Activated T-helper 1 cell treated with anti-CD3 and anti-CD28 coated beads, Interleukin-12 subunit alpha, Interleukin-12 subunit beta, Interleukin-2, Interleukin-4 antibody, amounts not matched to agents 30 ng/mL and 10 ng/mL and 1 ng/mL, durations not matched to agents 14 hours and 24 hours and 36 hours (primary cell): Measurements from ENCODE around the gene ASAP2. TPM values are rescaled to one million over a fixed set of nuclear protein-coding genes. Genes with fewer than 3 reads are reported as not detected.

Experiments
- DNase-seq: peaks from one replicate; pipeline ENCODE4 v3.0.0; 2021; ENCODE audit warnings: low spot score
- H3K27ac Mint-ChIP-seq: one replicate; pipeline ENCODE4 v1.8.0; 2021; ENCODE audit warnings: mild to moderate bottlenecking, mixed read lengths
- H3K27me3 Mint-ChIP-seq: one replicate; pipeline ENCODE4 v1.8.0; 2022; ENCODE audit warnings: mild to moderate bottlenecking, moderate library complexity, mixed read lengths; ENCODE audit not compliant: insufficient read depth
- H3K36me3 Mint-ChIP-seq: one replicate; pipeline ENCODE4 v1.8.0; 2021; ENCODE audit warnings: low read depth, mixed read lengths
- H3K4me1 Mint-ChIP-seq: one replicate; pipeline ENCODE4 v1.8.0; 2021; ENCODE audit warnings: low read depth, mixed read lengths
- H3K4me3 Mint-ChIP-seq: one replicate; pipeline ENCODE4 v1.8.0; 2021; ENCODE audit warnings: mild to moderate bottlenecking, moderate library complexity, mixed read lengths
- H3K9me3 Mint-ChIP-seq: one replicate; pipeline ENCODE4 v1.8.0; 2021; ENCODE audit warnings: mixed read lengths
- intact Hi-C: fragments of 100-400 bp; cut with micrococcal nuclease; formaldehyde crosslinking; loops from one replicate; pipeline ENCODE4 v1.15.1; 2024
- total RNA-seq: library from RNA; stranded (reverse); gene quantifications from 2 replicates; pipeline ENCODE4 v1.2.3, GENCODE V29; 2022

The ASAP2 gene
- total RNA-seq, 1 donor from 2014 or later = 0.34 TPM

DNA sequence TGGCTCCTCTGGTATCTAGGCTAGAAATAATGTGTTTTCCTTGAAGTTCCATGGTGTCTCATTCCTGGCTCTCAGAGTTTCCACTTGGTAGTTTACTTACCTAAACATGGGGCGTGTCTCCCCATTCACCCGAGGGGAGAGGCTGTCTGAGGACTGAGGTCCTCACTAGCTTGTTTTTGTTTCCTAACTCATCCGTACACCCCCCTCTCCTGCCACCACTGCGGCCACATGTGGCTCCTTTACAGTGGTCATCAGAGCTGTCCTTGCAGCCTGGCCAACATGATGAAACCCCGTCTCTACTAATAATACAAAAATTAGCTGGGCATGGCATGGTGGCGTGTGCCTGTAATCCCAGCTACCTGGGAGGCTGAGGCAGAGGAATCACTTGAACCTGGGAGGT, 106.0 kb downstream of the ASAP2 start:
- no peak for DNase-seq
- peaks cover 3% of the 10 kb centered on the region for H3K27me3 Mint-ChIP-seq
- intact Hi-C loops = no loop called here
- no peak overlapping the region for H3K27ac Mint-ChIP-seq
- no peak overlapping the region for H3K4me3 Mint-ChIP-seq
- no peaks in the 10 kb centered on the region for H3K9me3 Mint-ChIP-seq
- peaks cover 7% of the 10 kb centered on the region for H3K4me1 Mint-ChIP-seq
- H3K36me3 Mint-ChIP-seq = no peaks in the 10 kb centered on the region

DNA sequence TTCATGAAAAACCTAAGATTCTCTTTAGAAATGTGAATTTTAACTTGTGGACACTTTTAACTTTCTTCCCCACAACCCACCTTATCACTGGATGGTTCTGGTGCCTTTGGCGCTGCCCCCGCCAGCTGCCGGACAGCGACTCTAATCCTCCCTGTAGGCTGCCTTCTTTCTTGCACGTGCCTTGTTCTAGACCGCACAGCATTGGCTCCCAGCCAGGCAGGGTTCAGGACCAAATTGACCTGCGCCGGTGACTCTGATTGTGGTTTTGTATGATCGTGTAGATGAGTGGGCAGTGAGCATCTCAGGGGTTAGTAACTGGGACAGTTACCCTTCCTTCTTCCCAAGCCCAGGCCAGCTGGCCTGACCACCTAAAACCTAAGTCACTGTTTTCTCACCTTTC, 106.8 kb downstream of the ASAP2 start:
- Mint-ChIP-seq H3K4me3 (no peak overlapping the region), H3K9me3 (no peaks in the 10 kb centered on the region)

DNA sequence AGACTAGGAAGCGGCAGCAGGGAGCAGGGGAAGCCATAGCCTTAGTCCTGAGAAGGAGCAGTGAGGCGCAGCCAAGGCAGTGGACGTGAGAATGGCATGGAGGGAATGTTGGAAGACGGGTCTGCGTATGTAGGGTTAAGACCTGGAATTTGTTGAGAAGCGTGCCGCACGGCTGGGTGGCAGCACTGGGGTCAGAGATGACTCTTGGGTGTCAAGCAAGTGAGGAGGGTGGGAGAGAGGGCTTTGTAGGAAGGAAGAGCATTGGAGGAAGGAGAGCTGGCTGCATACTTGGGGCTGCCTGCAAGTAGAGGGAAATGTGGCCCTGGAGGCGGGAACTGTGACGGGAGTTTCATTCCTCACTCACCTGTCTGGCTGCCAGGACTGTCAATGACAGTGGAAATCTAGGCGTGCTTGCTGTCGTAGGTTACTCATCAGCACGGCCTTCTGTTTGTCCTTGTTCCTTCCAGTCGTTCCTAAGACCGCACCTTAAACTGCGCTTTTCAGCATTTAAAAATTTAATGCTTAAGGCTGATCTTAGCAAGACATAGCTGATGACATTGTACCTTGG, 108.8 kb downstream of the ASAP2 start:
- no peaks in the 10 kb centered on the region for H3K36me3 Mint-ChIP-seq
- DNase-seq = no peak
- intact Hi-C loops = no loop called here
- H3K4me1 Mint-ChIP-seq = peaks cover 6% of the 10 kb centered on the region
- H3K27me3 Mint-ChIP-seq = peaks cover 4% of the 10 kb centered on the region
- H3K27ac Mint-ChIP-seq = no peak overlapping the region
- no peak overlapping the region for H3K4me3 Mint-ChIP-seq
- H3K9me3 Mint-ChIP-seq = no peaks in the 10 kb centered on the region

More for the DNA sequence above, 106.8 kb downstream of the ASAP2 start:
- peaks cover 3% of the 10 kb centered on the region for H3K27me3 Mint-ChIP-seq
- H3K27ac Mint-ChIP-seq = no peak overlapping the region
- no peak for DNase-seq
- intact Hi-C loops = no loop called here
- no peaks in the 10 kb centered on the region for H3K36me3 Mint-ChIP-seq
- peaks cover 7% of the 10 kb centered on the region for H3K4me1 Mint-ChIP-seq

DNA sequence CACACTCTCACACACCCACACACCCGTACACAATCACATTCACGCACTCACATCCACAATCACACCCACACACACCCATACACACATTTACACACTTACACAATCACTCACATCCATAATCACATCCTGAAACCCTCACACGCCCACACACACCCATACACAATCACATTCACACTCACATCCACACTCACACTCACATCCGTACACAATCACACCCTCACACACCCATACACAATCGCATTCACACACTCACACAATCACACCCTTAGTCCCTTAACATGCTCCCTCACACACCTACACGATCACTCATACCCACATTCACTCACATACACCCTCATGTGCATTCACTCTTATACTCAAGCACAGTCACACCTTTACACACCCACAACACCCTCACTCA, 110.9 kb downstream of the ASAP2 start:
- intact Hi-C loops = no loop called here

DNA sequence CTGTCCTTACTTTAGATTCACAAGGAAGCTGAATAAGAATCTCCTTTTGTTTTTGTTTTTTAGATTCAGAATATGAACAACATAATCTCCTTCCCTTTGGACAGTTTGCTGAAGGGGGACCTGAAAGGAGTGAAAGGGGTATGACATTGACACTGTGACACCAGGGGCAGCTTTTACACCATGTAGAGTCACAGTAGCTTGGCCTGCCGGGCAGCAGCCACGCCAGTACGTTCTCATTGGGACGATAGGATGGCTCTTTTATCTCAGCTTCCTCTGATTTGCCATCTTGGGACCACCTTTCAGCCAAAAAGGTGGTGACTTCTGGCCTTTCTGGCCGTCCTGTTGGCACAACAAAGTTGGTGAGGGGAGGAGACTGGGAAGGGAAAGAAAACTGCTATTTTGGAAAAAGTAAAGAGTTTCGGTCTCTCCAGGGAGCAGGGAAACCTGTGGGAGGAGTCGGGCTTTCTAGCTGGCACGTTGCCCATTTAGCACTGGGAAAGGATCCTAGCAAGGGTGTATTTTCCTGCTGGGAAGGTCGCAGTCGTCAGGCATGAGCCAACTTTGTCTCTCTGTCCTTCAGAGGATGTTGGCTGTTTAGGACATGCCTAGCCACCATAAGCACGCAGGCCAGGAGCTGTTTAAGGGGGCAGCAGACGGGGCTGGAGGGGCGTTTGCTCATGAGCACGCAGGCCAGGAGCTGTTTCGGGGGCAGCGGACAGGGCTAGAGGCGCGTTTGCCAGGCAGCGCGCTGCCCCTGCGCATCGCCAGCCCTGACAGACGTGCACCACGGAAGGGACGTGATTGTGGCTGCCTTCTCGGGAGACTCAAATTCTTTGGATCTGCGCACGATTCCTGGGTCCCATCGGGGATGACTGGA, 112.1 kb downstream of the ASAP2 start:
- DNase-seq = no peak
- Mint-ChIP-seq H3K27ac (no peak overlapping the region), H3K4me1 (no peaks in the 10 kb centered on the region), H3K27me3 (peaks cover 12% of the 10 kb centered on the region), H3K9me3 (no peaks in the 10 kb centered on the region), H3K4me3 (no peak overlapping the region), H3K36me3 (no peaks in the 10 kb centered on the region)
- intact Hi-C loops = no loop called here

More for the DNA sequence above, 110.9 kb downstream of the ASAP2 start:
- Mint-ChIP-seq H3K9me3 (no peaks in the 10 kb centered on the region), H3K36me3 (no peaks in the 10 kb centered on the region), H3K27me3 (peaks cover 12% of the 10 kb centered on the region), H3K27ac (no peak overlapping the region), H3K4me1 (no peaks in the 10 kb centered on the region), H3K4me3 (no peak overlapping the region)
- DNase-seq = no peak

DNA sequence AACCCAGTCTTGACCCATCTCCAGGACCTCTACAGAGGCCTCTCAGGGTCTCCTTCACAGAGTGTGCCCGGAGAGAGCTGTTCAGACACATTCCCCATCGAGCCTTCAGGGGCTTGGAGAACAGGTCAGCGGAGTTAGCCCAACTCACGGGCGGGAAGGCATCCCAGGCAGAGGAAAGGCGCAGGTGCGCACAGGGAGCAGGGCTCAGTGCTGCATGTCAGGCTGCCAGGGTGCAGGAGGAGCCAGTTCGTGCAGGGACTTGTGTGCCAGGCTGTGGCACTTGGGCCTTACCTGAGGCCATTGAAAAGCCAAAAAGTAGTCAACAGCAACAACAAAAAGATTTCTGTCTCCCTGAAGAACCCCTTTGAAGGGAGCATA, 112.7 kb downstream of the ASAP2 start:
- H3K9me3 Mint-ChIP-seq = no peaks in the 10 kb centered on the region
- intact Hi-C loops = no loop called here
- no peaks in the 10 kb centered on the region for H3K36me3 Mint-ChIP-seq
- H3K27ac Mint-ChIP-seq = no peak overlapping the region
- no peak for DNase-seq
- peaks cover 12% of the 10 kb centered on the region for H3K27me3 Mint-ChIP-seq
- H3K4me3 Mint-ChIP-seq = no peak overlapping the region
- no peaks in the 10 kb centered on the region for H3K4me1 Mint-ChIP-seq

DNA sequence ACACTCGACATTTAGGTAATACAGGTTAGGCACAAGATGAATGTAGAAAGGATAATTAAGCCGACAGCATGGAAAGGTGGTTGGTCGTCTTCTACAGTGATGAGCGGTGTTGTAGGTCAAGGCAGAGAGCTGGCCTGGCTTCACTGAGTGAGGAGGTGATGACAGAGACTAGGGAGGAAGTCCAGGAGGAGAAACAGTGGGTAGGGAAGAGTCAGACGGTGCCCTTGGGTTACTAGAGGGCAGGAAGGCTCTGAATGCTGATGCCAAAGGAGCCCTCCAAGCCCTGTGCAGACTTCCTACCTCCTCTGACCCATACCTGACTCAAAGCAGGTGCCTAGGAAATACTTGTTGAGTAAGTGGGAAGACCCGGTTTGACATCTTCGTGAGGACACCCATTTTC, 116.0 kb downstream of the ASAP2 start:
- no peaks in the 10 kb centered on the region for H3K9me3 Mint-ChIP-seq
- intact Hi-C loops = no loop called here
- no peak for DNase-seq
- no peak overlapping the region for H3K27ac Mint-ChIP-seq
- no peak overlapping the region for H3K4me3 Mint-ChIP-seq
- no peaks in the 10 kb centered on the region for H3K4me1 Mint-ChIP-seq
- H3K36me3 Mint-ChIP-seq = no peaks in the 10 kb centered on the region
- H3K27me3 Mint-ChIP-seq = peaks cover 20% of the 10 kb centered on the region

DNA sequence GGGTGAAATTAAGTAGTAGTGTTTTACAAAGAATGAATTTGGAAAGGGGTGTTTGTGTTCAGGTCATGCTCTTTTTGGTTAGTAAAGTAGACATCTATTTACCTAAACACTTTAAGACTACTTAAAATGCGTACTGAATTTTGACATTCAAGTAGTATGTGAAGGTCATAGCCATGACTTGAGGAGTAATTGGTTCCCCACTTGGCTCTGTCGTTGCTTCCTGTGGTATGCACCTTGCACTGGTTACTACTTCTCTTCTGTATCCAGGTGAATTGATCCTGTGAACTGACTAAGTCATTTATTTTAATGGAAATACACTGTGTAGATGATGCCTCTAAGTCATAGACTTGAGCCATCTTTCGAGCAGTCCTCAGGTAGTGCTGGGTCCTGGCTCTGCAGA, 118.8 kb downstream of the ASAP2 start:
- Mint-ChIP-seq H3K36me3 (no peaks in the 10 kb centered on the region), H3K27ac (no peak overlapping the region), H3K4me1 (no peaks in the 10 kb centered on the region), H3K4me3 (no peak overlapping the region), H3K27me3 (peaks cover 23% of the 10 kb centered on the region), H3K9me3 (no peaks in the 10 kb centered on the region)
- no peak for DNase-seq
- intact Hi-C loops = no loop called here

DNA sequence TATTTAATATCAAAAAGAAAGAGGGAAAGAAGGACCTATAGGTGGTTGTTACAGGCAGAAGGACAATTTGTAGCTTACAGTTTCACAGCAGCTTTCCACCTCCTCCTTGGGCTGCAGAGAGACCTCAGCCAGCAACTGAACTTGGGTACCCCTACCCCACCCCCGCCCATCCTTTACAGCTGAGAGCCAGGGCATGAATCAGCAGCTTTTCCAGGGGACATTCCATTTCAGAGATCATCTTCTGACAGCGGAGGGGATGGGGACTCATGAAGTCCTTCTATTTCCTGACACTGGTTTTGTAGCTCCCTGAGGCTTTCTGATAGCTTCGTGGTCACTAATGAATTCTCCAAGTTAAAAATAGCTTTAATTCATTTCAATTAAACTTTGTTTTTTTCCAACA, 120.4 kb downstream of the ASAP2 start:
- no peak overlapping the region for H3K27ac Mint-ChIP-seq
- H3K9me3 Mint-ChIP-seq = no peaks in the 10 kb centered on the region
- no peaks in the 10 kb centered on the region for H3K36me3 Mint-ChIP-seq
- peaks cover 19% of the 10 kb centered on the region for H3K27me3 Mint-ChIP-seq
- no peaks in the 10 kb centered on the region for H3K4me1 Mint-ChIP-seq
- H3K4me3 Mint-ChIP-seq = no peak overlapping the region
- intact Hi-C loops = no loop called here
- DNase-seq = no peak

DNA sequence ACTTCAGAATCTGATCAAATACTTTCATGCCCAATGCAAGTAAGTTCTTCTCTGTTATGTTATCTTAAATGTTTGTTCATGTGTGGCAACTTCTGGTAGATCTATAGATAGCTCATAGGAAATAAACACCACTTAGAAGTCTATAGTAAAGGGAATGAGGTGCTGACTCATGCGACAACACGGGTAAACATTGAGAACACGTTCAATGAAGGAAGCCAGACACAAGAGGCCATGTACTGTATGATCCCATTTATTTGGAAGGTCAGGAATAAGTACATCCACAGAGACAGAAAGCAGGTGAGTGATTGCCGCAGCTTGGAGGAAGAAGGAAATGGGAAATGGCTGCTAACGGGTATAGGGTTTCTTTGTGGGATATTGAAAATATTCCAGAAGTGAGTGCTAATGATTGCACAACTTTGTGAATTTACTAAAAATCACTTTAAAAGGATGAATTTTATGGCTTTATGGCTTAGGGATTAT, 121.3 kb downstream of the ASAP2 start:
- Mint-ChIP-seq H3K27ac (no peak overlapping the region), H3K4me1 (no peaks in the 10 kb centered on the region), H3K27me3 (peaks cover 13% of the 10 kb centered on the region), H3K9me3 (no peaks in the 10 kb centered on the region), H3K36me3 (no peaks in the 10 kb centered on the region), H3K4me3 (no peak overlapping the region)
- no peak for DNase-seq
- intact Hi-C loops = no loop called here

DNA sequence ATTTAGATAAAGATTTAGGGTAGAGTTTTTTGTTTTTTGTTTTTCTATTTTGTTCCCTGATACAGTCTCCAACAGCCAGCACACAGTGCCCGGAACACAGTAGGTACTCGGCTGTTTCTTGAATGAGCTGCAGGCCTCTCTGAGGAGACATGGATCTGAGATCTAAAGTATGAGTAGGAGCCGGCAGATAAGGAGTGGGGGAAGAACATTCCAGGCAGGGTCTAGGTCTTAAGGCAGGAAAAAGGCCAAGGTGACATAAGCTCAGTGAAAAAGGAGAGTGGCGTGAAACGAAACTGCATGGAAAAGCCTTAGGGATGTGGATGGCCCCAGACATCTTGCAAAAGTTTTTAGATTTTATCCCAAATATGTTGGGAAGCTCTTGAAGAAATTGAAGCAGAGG, 122.3 kb downstream of the ASAP2 start:
- H3K36me3 Mint-ChIP-seq = no peaks in the 10 kb centered on the region
- H3K27me3 Mint-ChIP-seq = peaks cover 13% of the 10 kb centered on the region
- DNase-seq = no peak
- intact Hi-C loops = no loop called here
- no peak overlapping the region for H3K27ac Mint-ChIP-seq
- H3K4me1 Mint-ChIP-seq = no peaks in the 10 kb centered on the region
- H3K9me3 Mint-ChIP-seq = no peaks in the 10 kb centered on the region
- no peak overlapping the region for H3K4me3 Mint-ChIP-seq

DNA sequence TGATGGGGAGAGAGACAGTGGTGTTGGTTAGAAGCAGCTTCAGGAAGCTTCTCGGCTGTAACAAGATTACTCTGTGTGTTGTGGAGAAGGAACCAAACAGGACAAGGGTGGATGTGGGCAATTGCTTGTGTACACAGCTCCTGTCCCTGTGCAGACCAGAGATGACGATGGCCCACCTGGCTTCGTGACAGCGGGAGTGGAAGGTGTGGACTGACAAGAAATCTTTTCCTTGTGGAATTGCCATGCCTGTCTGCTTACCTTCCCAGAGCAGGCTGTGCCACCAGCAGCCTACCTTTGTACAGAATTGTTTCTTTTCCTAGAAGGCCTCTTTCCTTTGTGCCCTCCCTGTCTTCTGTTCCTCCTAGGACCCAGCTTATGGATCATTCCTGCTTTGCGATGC, 122.9 kb downstream of the ASAP2 start:
- no peaks in the 10 kb centered on the region for H3K9me3 Mint-ChIP-seq
- no peaks in the 10 kb centered on the region for H3K4me1 Mint-ChIP-seq
- DNase-seq = no peak
- H3K36me3 Mint-ChIP-seq = no peaks in the 10 kb centered on the region
- H3K27me3 Mint-ChIP-seq = peaks cover 15% of the 10 kb centered on the region
- intact Hi-C loops = no loop called here
- H3K27ac Mint-ChIP-seq = no peak overlapping the region
- H3K4me3 Mint-ChIP-seq = no peak overlapping the region

DNA sequence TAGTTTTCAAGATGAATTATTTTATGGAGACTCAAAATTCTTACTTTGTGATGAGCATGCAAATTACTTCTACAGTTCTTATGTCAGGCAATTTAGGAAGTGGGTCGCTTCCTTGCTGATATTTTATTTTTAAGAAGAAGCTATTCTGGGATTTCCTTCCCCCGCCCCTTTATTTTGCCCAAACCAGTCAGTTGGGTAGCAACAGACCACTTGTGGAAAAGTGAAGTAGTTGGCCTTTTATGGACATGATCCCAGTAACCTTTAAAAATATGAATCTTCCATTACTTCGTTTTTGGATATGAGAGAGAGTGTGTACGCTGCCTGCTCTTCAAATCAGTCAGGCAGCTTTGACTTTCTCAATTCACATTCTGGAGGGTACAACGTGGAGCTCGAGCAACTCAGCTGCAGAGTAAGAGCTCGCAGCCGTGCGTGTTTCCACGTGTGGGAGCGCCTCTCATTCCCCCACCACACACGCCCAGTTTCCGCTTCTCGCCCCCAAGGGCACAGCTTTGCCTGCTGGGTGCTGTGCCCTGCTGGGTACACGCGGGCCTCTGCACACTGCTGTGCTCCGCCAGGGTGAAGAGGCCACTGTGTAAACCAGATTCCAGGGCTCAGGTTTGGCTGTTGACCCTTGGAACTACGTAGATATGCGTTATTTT, 124.1 kb downstream of the ASAP2 start:
- Mint-ChIP-seq H3K9me3 (no peaks in the 10 kb centered on the region), H3K36me3 (no peaks in the 10 kb centered on the region), H3K27me3 (peaks cover 11% of the 10 kb centered on the region), H3K27ac (no peak overlapping the region), H3K4me1 (no peaks in the 10 kb centered on the region), H3K4me3 (no peak overlapping the region)
- no peak for DNase-seq
- intact Hi-C loops = no loop called here
